Sciatic nerve (tissue), 2 donors: Measurements from ENCODE around the gene GRM5. TPM values are rescaled to one million over a fixed set of nuclear protein-coding genes. Genes with fewer than 3 reads are reported as not detected.

Experiments
- ATAC-seq: fragments of 200-7000 bp; cut with Tn5 transposase; one replicate; pipeline ENCODE4 v1.9.1; 2020; ENCODE audit warnings: mild to moderate bottlenecking, moderate library complexity
- DNase-seq: peaks from one replicate; pipeline ENCODE4 v3.0.0-alpha.2; 2020; ENCODE audit warnings: low spot score
- intact Hi-C: fragments of 100-400 bp; cut with DNase I; formaldehyde crosslinking; loops from one replicate; pipeline ENCODE4 v1.14.2; 2022
- total RNA-seq: library from RNA; stranded (reverse); fragmentation: NEBNext Ultra II Directional; extraction: Animal tissue kit (Norgen Biotek cat#: 25700); gene quantifications from one replicate; pipeline ENCODE4 v1.2.1, GENCODE V29; 2021
- donor health status: DM: no; HTN: no; CAD: no.
- donor health status: DM: no; HTN: no; CAD: no.

Gene GRM5
- total RNA-seq, 1 donor from 2014 or later: 0.13 TPM

DNA sequence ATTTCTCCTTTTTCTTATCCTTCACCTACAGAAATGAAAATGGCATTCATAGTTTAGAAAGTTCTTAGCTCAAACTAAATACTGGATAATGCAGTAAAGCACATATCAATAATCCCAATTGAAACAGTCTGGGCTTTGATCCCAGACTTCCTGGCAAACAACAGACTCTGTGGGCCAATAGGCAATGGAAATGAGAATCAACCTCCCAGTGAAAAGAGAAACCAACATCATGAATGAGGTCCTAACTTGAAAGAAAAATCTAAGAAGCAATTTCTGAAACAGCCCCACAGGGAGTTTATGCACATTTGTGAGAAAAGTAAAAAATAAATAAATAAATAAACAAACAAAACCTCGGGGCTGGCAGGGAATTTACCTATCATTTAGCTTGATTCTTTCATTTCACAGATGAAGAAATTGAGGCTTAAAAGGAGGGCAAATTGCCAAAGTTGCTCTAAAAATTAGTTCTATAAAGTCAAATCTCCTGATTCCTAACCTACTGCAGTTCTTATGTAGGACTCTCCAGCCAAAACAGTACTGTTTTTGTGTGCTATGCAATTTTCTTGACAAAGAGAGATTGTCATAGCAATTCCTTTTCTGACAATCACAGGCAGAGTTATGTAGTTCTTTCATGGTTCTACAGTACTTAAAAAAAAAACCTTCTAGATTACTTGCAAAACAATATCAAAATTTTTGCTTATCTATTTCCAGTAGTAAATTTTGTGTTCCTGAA lies 265.8 kb downstream of the GRM5 start:
- DNase-seq (no peak), ATAC-seq (peak; percentile 46)
- intact Hi-C loops: no loop called here

- DNase-seq (no peak), ATAC-seq (no peak)
- intact Hi-C loops: no loop called here
These were observed 275.6 kb downstream of the GRM5 start for GRCh38 chr11:88790182-88790581.

GRCh38 chr11:88779577-88779976 lies 286.2 kb downstream of the GRM5 start:
- DNase-seq (no peak), ATAC-seq (no peak)
- intact Hi-C loops: no loop called here

DNA sequence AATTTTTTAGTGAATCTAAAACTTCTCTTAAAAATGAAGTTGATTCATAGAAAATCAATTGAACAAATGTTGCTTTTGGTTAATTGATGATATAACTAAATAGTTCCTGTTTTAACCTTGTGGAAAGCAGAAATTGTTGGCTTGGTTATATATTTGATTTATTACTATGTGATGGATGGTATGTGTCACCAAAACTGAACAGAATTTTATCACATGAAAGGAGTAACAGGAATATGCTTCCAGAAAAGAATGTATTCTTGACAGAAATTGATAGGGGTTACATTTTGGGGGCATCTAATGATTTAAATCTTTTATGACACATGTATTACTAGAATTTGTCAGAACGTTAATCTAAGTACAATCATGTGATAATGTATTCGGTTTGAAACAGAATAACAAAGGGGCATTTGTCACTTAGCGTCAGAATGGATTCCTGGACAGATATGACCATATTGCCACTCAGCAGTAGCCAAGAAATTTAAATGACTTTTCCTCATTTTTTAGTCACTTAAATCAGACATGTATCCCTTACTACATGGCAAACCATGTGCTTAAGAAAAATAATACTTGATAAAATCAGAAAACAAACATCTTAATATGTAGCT lies 295.2 kb downstream of the GRM5 start:
- DNase-seq (no peak), ATAC-seq (no peak)
- intact Hi-C loops: no loop called here

- no peak for ATAC-seq
- DNase-seq: no peak
- intact Hi-C loops: no loop called here
These were observed 321.6 kb downstream of the GRM5 start for GRCh38 chr11:88744140-88744539.

GRCh38 chr11:88739524-88739923 lies 326.3 kb downstream of the GRM5 start:
- intact Hi-C loops: no loop called here
- DNase-seq (no peak), ATAC-seq (no peak)

DNA sequence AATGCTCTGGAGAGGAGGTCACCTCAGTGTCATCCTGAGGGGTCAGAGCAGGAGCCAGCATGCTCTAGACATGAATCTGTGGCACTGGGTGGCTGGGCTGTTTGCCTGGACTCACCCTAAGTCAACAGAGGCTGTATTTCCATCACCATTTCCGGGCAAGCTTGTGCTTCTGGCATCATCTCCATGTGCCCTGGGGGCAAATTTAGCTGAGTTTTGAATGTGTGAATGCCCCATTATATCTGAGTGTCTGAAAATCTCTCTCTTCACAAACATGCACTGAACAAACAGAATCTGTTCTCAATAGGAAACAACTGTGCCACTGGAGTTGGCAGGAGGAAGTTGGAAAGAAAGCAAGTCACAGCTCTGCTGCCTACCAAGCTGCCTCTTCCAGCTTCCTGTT lies 356.2 kb downstream of the GRM5 start:
- DNase-seq (no peak), ATAC-seq (no peak)
- intact Hi-C loops: no loop called here

GRCh38 chr11:88704485-88704884 lies 361.3 kb downstream of the GRM5 start:
- DNase-seq (no peak), ATAC-seq (no peak)
- intact Hi-C loops: no loop called here

GRCh38 chr11:88701816-88702215 lies 364.0 kb downstream of the GRM5 start:
- no peak for ATAC-seq
- intact Hi-C loops: no loop called here
- no peak for DNase-seq

GRCh38 chr11:88697139-88697538 lies 368.6 kb downstream of the GRM5 start:
- DNase-seq: no peak
- intact Hi-C loops: no loop called here
- ATAC-seq: no peak

DNA sequence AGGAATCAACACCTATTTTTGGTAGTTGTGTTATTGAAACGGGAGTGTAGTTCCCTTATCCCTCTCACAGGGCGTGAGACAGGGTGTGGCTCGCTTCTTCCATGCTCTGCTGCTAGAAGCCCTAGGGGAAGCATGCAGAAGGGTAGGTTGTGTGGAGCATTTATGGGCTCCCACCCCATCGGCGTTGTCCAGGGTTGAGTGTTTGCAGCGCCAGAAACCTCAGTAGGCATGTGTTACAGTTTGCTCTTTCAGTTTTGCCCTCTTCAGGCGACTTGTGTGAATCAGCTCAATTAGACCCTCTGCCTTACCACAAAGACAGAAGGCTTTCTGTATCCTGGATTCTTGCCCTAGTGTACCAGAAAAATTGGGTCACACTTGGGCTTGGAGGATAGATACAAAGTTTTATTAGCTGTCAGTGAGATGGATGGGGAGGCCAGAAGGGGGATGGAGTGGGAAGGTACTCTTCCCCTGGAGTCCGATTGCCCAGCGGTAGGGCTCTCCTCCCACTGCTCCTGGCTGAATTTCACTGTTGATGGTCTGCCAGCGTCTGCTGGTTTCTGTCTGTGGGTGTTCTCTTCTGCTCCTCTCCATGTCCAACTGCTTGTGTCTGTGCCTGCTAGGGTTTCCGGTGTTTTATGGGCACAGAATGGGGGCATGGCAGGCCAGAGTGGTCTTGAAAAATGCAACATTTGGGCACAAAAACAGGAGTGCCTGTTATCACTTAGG lies 369.9 kb downstream of the GRM5 start:
- no peak for ATAC-seq
- intact Hi-C loops: no loop called here
- no peak for DNase-seq

DNA sequence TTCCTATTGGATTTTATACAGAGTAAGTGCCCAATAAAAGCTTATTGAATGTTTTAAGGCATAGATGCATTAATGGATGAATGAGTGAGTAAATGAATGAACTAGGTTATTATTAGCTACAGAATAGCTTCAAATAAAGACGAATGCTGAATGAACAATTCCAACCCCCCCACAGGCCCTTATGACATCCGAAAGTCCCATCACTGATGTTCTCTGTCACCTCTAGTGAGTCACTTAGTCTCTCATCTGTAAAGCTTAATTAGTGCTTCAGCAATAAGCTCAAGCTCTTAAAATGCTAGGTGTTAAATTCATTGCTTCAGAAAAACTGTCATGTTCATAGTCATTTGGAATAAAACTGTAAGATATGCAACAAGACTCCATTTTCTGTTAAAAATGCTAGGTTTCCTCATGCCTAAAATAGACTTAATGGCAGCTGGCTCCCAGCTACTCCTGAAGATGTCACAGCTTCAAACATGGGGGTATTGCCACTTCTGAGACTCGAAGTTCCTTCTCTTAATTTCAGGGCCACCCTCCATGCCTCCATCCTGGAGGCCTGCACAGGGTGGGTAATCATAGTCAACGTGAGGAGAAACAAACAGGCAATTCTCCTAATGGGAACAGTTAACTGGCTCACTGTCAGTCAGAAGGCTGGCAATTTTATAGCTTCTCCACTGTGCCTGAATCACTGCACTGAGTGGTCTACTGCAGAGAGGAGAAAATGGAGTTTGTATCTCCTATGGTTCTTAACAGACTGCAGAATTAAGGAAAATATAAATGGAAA lies 373.3 kb downstream of the GRM5 start:
- DNase-seq (no peak), ATAC-seq (no peak)
- intact Hi-C loops: no loop called here

DNA sequence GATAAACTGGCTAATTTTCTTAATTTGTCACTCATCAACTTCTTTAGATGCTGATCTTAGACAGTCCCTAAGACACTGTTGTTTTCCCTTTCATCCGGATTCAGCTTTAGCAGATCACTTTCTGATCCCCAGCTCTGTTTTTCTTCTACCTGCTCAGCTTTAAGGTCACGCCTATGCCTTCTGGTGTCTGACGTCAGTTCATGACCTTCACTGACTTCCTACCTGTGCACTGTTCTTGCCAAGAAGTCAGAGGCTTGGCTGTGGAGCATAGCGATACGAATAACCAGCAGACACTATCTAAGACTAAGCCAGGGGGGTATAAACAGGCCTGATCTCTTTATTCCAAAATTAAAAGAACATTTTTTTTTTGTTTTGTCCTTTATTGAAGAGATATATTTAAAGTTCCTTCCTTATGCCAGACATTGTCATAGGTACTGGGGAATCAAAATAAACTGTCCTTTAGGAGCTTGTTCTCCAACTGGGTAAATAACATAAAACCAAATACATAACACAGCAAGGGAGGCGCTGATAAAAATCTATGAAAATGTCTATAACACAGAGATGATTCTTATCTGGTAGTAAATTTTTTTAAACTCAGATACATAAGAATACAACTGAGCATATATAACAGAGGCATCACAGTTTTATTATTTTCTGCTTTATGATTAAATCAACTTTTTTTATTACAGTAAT lies 376.1 kb downstream of the GRM5 start:
- DNase-seq: no peak
- intact Hi-C loops: no loop called here
- ATAC-seq: no peak

DNA sequence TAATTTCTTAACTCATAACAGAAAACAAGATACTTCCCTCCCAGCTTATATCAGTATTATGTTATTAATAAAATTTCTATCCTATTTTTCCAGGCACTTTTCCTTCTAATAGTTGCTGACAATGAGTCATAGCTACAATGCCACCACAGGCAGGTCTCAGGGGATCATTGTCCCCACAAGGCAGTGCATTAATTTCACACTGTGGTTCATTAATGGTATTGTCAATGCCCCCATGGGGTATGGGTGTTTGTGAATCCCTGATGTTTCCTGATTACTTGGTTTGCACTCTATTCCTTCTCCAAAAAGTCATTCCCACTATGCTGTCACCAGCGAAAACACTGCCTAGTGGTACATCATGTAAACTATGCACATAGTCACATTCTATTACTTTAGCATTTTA lies 382.8 kb downstream of the GRM5 start:
- intact Hi-C loops: no loop called here
- ATAC-seq (no peak), DNase-seq (no peak)

GRCh38 chr11:88680806-88681205 lies 385.0 kb downstream of the GRM5 start:
- DNase-seq (no peak), ATAC-seq (no peak)
- intact Hi-C loops: no loop called here

DNA sequence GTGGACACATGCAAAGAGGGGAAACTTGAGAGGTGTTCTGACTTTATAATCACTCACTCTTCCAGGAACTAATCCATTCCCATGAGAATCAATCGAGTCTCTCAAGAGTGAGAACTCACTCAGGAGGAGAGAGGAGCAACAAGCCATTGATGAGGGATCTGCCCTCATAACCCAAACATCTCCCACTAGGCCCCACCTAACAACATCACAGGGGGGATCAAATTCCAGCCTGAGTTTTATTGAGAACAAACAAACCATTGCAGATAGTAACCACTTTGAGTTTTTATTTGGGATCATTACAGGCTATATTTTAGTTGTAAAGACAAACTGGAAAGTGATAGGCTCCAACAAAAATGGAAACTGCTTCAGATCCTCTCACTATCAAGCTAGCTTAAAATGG lies 399.4 kb downstream of the GRM5 start:
- intact Hi-C loops: no loop called here
- ATAC-seq (no peak), DNase-seq (no peak)

DNA sequence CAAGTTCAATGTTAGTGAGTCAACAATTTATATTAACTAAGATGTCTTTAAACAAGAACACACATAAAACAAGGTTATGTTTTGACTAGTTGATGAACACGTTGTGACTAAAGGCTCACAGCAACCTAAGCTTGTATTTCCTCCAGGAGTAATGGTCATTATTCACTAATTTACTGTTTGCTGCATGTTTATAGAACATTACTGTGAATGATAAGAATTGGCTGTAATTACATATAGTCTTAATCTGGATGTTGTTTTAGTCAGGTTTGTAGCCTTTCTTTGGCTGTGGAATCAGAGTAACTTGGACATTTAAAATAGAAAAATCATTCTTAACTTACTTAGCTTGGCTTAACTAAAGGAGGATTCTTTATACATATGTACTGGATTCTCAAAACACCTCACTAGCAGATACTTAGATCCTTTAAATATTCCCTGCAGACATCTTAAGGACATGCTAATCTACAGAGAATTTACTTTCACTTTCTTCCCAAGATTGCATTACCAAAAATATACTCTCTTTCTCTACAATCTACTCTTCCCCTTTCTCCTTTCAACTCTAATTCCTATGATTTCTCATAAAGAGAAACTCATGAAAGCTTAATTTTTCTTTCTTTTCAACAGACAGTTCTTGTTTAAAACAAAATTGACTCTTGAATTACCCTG lies 408.6 kb downstream of the GRM5 start:
- intact Hi-C loops: no loop called here
- DNase-seq: no peak
- ATAC-seq: no peak

DNA sequence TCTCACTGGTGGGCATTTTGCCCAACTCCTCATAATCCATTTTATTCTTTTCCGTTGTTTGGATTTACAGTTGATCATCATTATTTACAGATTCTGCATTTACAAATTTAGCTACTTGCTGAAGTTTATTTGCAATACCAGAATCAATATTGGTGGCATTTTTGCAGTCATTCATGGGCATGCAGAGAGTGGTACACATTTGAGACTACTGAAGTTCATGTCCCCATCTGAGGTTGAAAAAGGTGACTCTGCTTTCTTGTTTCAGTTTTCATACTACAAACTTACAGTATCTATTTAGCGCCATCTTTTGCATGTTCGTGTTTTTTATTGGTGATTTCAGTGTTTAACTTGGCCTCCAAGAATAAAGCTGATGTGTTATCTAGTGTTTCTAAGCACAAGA lies 409.5 kb downstream of the GRM5 start:
- intact Hi-C loops: no loop called here
- DNase-seq: no peak

GRCh38 chr11:88655656-88656055 lies 410.1 kb downstream of the GRM5 start:
- intact Hi-C loops: no loop called here
- no peak for ATAC-seq
- no peak for DNase-seq

More for the DNA sequence above, 409.5 kb downstream of the GRM5 start:
- no peak for ATAC-seq
